Right cardiac atrium (tissue), 5 donors: ENCODE data around the gene UVRAG. TPM values are rescaled to one million over a fixed set of nuclear protein-coding genes. Genes with fewer than 3 reads are reported as not detected.
A peak's percentile ranks its signal among the peaks of the same experiment; 100 is the strongest.

Source experiments
- ATAC-seq, 2 donors: fragments of 200-7000 bp; cut with Tn5 transposase; one replicate each; pipeline versions ENCODE4 v1.8.0 to v1.9.1; 2020; ENCODE audit warnings: moderate library complexity in 2 of 2, mild to moderate bottlenecking in 1 of 2
- DNase-seq, 3 donors: peaks; one replicate each; pipeline ENCODE4 v3.0.0-alpha.2; 2020
- H3K27ac ChIP-seq: one replicate; pipeline ENCODE4 v1.5.1; 2013; ENCODE audit warnings: mild to moderate bottlenecking, low read length, control low read depth, moderate library complexity
- H3K27me3 ChIP-seq: one replicate; pipeline ENCODE4 v1.6.1; 2013; ENCODE audit not compliant: control insufficient read depth, insufficient read depth
- H3K4me1 ChIP-seq: one replicate; pipeline ENCODE4 v1.6.1; 2013; ENCODE audit warnings: low read length; ENCODE audit not compliant: control insufficient read depth, insufficient read depth
- H3K4me3 ChIP-seq: one replicate; pipeline ENCODE4 v1.5.1; 2013; ENCODE audit warnings: low read length, control low read depth
- H3K9me3 ChIP-seq: one replicate; pipeline ENCODE4 v1.6.1; 2013; ENCODE audit warnings: low read length; ENCODE audit not compliant: control insufficient read depth
- WGBS: extraction: QIAGEN DNeasy Blood & Tissue Kit; methylation state at CpG from one replicate; pipeline ENCODE4 v1.1.7; 2013; 5-methylcytosine and 5-hydroxymethylcytosine counted together
- intact Hi-C, 4 donors: fragments of 100-400 bp; cut with DNase I; formaldehyde crosslinking; loops; one replicate each; pipeline versions ENCODE4 v1.11.0 to v1.14.0; 2022 to 2023
- polyA plus RNA-seq: library from polyadenylated mRNA; stranded (reverse); fragments of 200-250 nt; gene quantifications from one replicate; pipeline ENCODE4 v1.2.3, GENCODE V29; 2013
- total RNA-seq, 4 donors: library from RNA; stranded (reverse); fragmentation: NEBNext Ultra II Directional; extraction: Animal tissue kit (Norgen Biotek cat#: 25700); gene quantifications; one replicate each; pipeline ENCODE4 v1.2.1, GENCODE V29; 2021
- donor health status: healthy with polysubstance abuse.
- donor health status: DM: no; HTN: yes; CAD: no.
- donor health status: DM: no; HTN: no; CAD: no.
- donor health status: DM: no; HTN: yes; CAD: no; lungs with severe emphysema.
- donor health status: DM: yes; HTN: yes; CAD: no.

The UVRAG gene
- total and polyA plus RNA-seq, 5 donors, result 5.5 to 18.5 (median 13.9) TPM

- no peak overlapping the region for H3K4me3 ChIP-seq
- whole genome bisulfite sequencing, result 98% methylated on average over 3 of the region's 3 CpGs
- ATAC-seq (no peak), DNase-seq (no peak)
- no peak overlapping the region for H3K27ac ChIP-seq
- H3K27me3 ChIP-seq, result no peaks in the 10 kb centered on the region
- no peaks in the 10 kb centered on the region for H3K9me3 ChIP-seq
- intact Hi-C loops, result no loop called here
- no peaks in the 10 kb centered on the region for H3K4me1 ChIP-seq
Observed at GRCh38 chr11:76004400-76004799, 189.4 kb downstream of the UVRAG start.

DNA sequence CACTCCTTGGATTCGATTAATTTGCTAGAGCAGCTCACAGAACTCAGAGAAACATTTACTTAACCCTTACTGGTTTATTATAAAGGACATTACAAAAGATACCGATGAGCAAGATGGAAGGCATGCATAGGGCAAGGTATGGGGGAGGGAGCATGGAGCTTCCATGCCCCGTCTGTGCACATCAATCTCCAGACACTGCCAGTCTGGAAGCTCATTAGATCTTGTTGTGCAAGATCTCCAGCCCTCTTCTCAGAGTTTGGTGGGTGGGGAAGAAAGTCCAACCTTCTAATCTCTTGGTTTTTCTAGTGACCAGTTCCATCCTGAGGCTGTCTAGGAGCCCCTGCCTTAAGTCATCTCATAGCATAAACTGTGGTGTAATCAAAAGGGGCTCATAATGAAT lies 190.7 kb downstream of the UVRAG start:
- ATAC-seq (no peak), DNase-seq (no peak)
- no peaks in the 10 kb centered on the region for H3K9me3 ChIP-seq
- no peaks in the 10 kb centered on the region for H3K27me3 ChIP-seq
- H3K4me1 ChIP-seq, result no peaks in the 10 kb centered on the region
- H3K4me3 ChIP-seq, result no peak overlapping the region
- WGBS, result 96% methylated on average over 3 of the region's 3 CpGs
- no peak overlapping the region for H3K27ac ChIP-seq
- intact Hi-C loops, result no loop called here

- Histone ChIP-seq H3K27ac (no peak overlapping the region), H3K4me1 (no peaks in the 10 kb centered on the region), H3K4me3 (no peak overlapping the region), H3K27me3 (no peaks in the 10 kb centered on the region), H3K9me3 (no peaks in the 10 kb centered on the region)
- no peak for DNase-seq
- 97% methylated on average over 2 of the region's 2 CpGs for WGBS
- intact Hi-C loops, result no loop called here
- ATAC-seq, result no peak
Observed at GRCh38 chr11:76007166-76007565, 192.2 kb downstream of the UVRAG start.

DNA sequence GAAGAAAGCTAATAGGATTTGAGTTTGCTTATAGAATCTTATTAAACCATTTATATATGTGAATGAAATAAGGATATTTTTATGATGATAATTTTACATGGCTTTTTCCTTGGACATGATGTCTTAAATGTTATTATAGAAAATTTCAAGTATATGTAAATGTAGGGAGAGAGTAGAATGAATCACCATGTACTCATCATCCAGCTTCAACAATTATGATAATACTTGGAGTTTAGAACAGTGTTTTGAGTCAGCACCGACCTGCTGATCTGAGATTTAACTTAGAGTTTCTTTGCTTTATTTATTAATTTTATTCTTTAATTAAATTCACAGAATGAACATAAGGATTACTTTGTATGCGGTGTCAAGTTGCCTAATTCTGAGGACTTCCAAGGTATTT lies 193.5 kb downstream of the UVRAG start:
- WGBS, result 93% methylated on average over 2 of the region's 2 CpGs
- Histone ChIP-seq H3K4me1 (no peaks in the 10 kb centered on the region), H3K4me3 (no peak overlapping the region), H3K27ac (no peak overlapping the region), H3K27me3 (no peaks in the 10 kb centered on the region), H3K9me3 (no peaks in the 10 kb centered on the region)
- intact Hi-C loops, result no loop called here
- no peak for DNase-seq
- ATAC-seq, result no peak

- intact Hi-C loops, result no loop called here
- Histone ChIP-seq H3K4me1 (no peaks in the 10 kb centered on the region), H3K9me3 (no peaks in the 10 kb centered on the region), H3K27me3 (no peaks in the 10 kb centered on the region), H3K4me3 (no peak overlapping the region), H3K27ac (no peak overlapping the region)
- DNase-seq (no peak), ATAC-seq (no peak)
- 96% methylated on average over 2 of the region's 2 CpGs for WGBS
Observed at GRCh38 chr11:76010051-76010450, 195.0 kb downstream of the UVRAG start.

DNA sequence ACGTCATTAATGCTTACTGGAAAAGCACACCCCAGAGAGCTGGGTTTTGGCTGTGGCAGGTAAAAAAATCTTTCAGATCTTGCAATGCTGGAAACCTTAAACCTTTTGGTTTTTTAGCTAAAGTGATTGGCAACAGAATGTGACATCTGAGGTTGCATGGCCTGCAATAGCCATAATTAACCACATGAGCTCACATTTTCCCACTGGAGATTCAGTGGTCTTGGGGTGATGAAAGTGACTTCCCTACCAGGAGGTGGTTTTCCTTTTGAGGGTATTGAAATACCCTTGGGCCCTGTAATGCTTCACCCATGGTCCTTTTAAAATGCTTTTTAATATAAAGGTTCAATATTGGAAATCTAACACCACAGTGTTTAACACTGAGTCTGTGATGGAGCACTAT lies 198.5 kb downstream of the UVRAG start:
- DNase-seq (no peak), ATAC-seq (no peak)
- intact Hi-C loops, result no loop called here
- Histone ChIP-seq H3K27ac (no peak overlapping the region), H3K9me3 (no peaks in the 10 kb centered on the region), H3K4me3 (no peak overlapping the region), H3K4me1 (no peaks in the 10 kb centered on the region), H3K27me3 (no peaks in the 10 kb centered on the region)
- 97% methylated on average over 1 of the region's 1 CpG for WGBS

DNA sequence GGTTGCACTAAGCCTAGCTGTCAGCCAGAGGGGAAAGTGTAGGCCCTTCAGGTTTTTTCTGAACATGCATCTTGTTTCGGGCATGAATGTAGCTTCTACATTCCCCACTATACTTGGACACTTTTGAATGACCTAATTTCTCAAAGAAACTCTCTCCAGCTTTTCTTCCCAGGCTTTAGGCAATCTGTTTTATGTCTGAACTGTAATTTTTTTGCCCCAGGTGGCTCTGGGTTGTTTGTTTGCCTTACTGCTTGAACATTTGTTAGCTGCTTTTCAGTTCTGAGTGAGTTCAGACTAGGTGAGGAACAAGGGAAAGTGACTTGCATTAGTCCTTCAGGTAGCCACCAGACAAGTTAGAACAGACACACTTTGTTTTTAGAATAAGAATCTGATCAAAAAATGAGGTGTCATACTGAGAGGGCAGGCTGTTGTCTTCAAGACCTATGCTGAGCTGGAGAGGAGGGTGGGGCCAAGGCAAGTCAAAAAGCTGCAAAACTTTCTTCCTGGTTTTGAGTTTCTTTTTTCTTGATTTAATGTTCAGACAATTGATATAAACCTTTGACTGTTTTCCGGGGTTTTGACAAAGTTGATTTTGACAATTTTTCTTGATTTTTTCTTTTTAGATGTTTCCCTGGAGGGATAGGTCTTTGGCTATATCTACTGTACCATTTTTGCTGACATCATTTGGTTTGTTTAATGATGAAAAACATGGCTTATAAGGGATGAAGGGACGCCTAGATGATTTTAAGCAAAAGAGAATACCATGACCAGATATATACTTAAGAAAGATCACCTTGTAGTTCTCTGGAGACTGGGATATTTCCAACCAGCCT lies 208.4 kb downstream of the UVRAG start:
- Histone ChIP-seq H3K4me3 (no peak overlapping the region), H3K4me1 (no peaks in the 10 kb centered on the region), H3K27me3 (no peaks in the 10 kb centered on the region), H3K9me3 (no peaks in the 10 kb centered on the region), H3K27ac (no peak overlapping the region)
- DNase-seq (no peak), ATAC-seq (no peak)
- WGBS, result 81% methylated on average over 3 of the region's 3 CpGs
- intact Hi-C loops, result no loop called here

GRCh38 chr11:76025068-76025467 lies 210.1 kb downstream of the UVRAG start:
- 64% methylated on average over 1 of the region's 1 CpG for WGBS
- H3K4me1 ChIP-seq, result no peaks in the 10 kb centered on the region
- intact Hi-C loops, result no loop called here
- no peak for ATAC-seq
- H3K4me3 ChIP-seq, result no peak overlapping the region
- no peak for DNase-seq
- no peak overlapping the region for H3K27ac ChIP-seq
- H3K9me3 ChIP-seq, result no peaks in the 10 kb centered on the region
- H3K27me3 ChIP-seq, result no peaks in the 10 kb centered on the region

- Histone ChIP-seq H3K4me3 (no peak overlapping the region), H3K27me3 (no peaks in the 10 kb centered on the region), H3K27ac (no peak overlapping the region), H3K9me3 (no peaks in the 10 kb centered on the region), H3K4me1 (no peaks in the 10 kb centered on the region)
- ATAC-seq (no peak), DNase-seq (no peak)
- intact Hi-C loops, result no loop called here
- WGBS, result 91% methylated on average over 3 of the region's 3 CpGs
Observed at GRCh38 chr11:76025817-76026216, 210.8 kb downstream of the UVRAG start.

- no peak for DNase-seq
- intact Hi-C loops, result no loop called here
- H3K27me3 ChIP-seq, result no peaks in the 10 kb centered on the region
- H3K4me3 ChIP-seq, result no peak overlapping the region
- no peaks in the 10 kb centered on the region for H3K4me1 ChIP-seq
- H3K27ac ChIP-seq, result no peak overlapping the region
- no peak for ATAC-seq
- no peaks in the 10 kb centered on the region for H3K9me3 ChIP-seq
Observed at GRCh38 chr11:76026281-76026680, 211.3 kb downstream of the UVRAG start.

DNA sequence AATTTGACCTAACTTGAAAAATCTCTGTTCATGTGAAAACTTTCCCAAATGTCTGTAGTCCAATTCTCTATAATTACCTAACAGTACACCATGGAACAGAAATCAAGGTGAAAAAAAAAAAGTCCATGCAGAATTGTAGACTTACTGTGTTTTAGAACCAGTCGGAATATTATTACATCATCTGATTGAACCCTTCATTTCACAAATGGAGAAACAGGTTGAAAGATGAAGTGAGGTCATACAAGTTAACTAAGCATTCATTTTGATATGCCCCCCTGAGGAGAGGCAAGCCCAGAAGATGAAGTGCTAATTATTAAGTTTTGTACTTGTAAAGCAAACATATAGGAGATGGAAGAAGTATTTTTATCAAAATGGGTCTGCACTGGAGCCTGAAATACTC lies 211.9 kb downstream of the UVRAG start:
- Histone ChIP-seq H3K4me1 (no peaks in the 10 kb centered on the region), H3K27me3 (no peaks in the 10 kb centered on the region), H3K4me3 (no peak overlapping the region), H3K9me3 (no peaks in the 10 kb centered on the region), H3K27ac (no peak overlapping the region)
- WGBS, result 96% methylated on average over 1 of the region's 1 CpG
- ATAC-seq (no peak), DNase-seq (no peak)
- intact Hi-C loops, result no loop called here

- H3K27me3 ChIP-seq, result no peaks in the 10 kb centered on the region
- ATAC-seq (peak in 1 of 2 donors; percentile 73), DNase-seq (no peak)
- H3K9me3 ChIP-seq, result no peaks in the 10 kb centered on the region
- WGBS, result 77% methylated on average over 5 of the region's 5 CpGs
- H3K4me3 ChIP-seq, result no peak overlapping the region
- no peaks in the 10 kb centered on the region for H3K4me1 ChIP-seq
- intact Hi-C loops, result no loop called here
- H3K27ac ChIP-seq, result no peak overlapping the region
Observed at GRCh38 chr11:76030286-76030685, 215.3 kb downstream of the UVRAG start.
